GM12878 (cell line): ENCODE results near the gene FANCF. TPM values are rescaled to one million over a fixed set of nuclear protein-coding genes. Genes with fewer than 3 reads are reported as not detected.

Experiments
- ATAC-seq: fragments of 200-7000 bp; cut with Tn5 transposase; 3 replicates; pipeline ENCODE4 v1.9.1; 2020; ENCODE audit warnings: mild to moderate bottlenecking, moderate library complexity
- BruUV-seq: library from RNA; stranded (reverse); fragments of 400-500 nt; replicated peaks from 2 replicates; lab custom pipeline; 2021; lab: Mats Ljungman, UMichigan
- CTCF ChIA-PET: fragments of 300-600 bp; sonication (Branson Sonifier 250); formaldehyde crosslinking; extraction: SDS; loops from one replicate; lab custom pipeline; 2021; ENCODE audit warnings: inconsistent platforms; lab: Yijun Ruan, JAX
- POLR2A ChIA-PET: fragments of 350-600 bp; formaldehyde crosslinking; extraction: SDS; loops from one replicate; lab custom pipeline; 2021; ENCODE audit warnings: inconsistent platforms; lab: Charles Lee
- RAD21 ChIA-PET: fragments of 300-600 bp; sonication (Branson Sonifier 250); formaldehyde crosslinking; loops from one replicate; lab custom pipeline; 2023; ENCODE audit warnings: antibody characterized with exemption; ENCODE audit not compliant: unreplicated experiment; lab: Charles Lee
- SMC1A ChIA-PET: fragments of 300-600 bp; sonication (Branson Sonifier 250); formaldehyde crosslinking; loops from one replicate; lab custom pipeline; 2023; ENCODE audit not compliant: unreplicated experiment, uncharacterized antibody; lab: Charles Lee
- DNase-seq: peaks from one replicate; pipeline ENCODE4 v3.0.0-alpha.2; 2011; ENCODE audit warnings: low read depth, low spot score
- FAIRE-seq: peaks from 3 replicates; lab custom pipeline; 2011; peaks lifted over from hg19 to GRCh38; lab: Jason Lieb, UNC
- H2AFZ ChIP-seq: 2 replicates; pipeline ENCODE4 v1.6.0; 2011; ENCODE audit warnings: low read depth, low read length, control low read depth; ENCODE audit not compliant: control insufficient read depth
- H3K27ac ChIP-seq: 2 replicates; pipeline ENCODE4 v1.5.1; 2011; ENCODE audit warnings: control low read depth; ENCODE audit not compliant: control insufficient read depth, insufficient read depth
- H3K27me3 ChIP-seq, 2 experiments: replicated peaks in 1 of 2; 2 replicates each; pipeline versions ENCODE4 v1.6.0 to v1.6.1; 2011; ENCODE audit warnings: low read length in 1 of 2; ENCODE audit not compliant: control insufficient read depth in 2 of 2, insufficient read depth in 2 of 2
- H3K36me3 ChIP-seq, 2 experiments: 2 replicates each; pipeline ENCODE4 v1.5.1; 2011; ENCODE audit warnings: low read length in 1 of 2; ENCODE audit not compliant: control insufficient read depth in 2 of 2, insufficient read depth in 2 of 2
- H3K4me1 ChIP-seq: 2 replicates; pipeline ENCODE4 v1.6.1; 2011; ENCODE audit warnings: mild to moderate bottlenecking, low read length, moderate library complexity, mixed read lengths; ENCODE audit not compliant: control insufficient read depth, insufficient read depth
- H3K4me2 ChIP-seq: 2 replicates; pipeline ENCODE4 v1.6.0; 2011; ENCODE audit warnings: control low read depth; ENCODE audit not compliant: control insufficient read depth, insufficient read depth
- H3K4me3 ChIP-seq: fragments of 200-600 bp; sonication (generic); 2 replicates; pipeline ENCODE4 v1.5.1; 2016
- H3K79me2 ChIP-seq: 2 replicates; pipeline ENCODE4 v1.6.0; 2011; ENCODE audit warnings: low read length; ENCODE audit not compliant: control insufficient read depth, insufficient read depth
- H3K9ac ChIP-seq: 2 replicates; pipeline ENCODE4 v1.8.0; 2011; ENCODE audit warnings: low read length, control low read depth, mixed read lengths; ENCODE audit not compliant: control insufficient read depth, insufficient read depth
- H3K9me3 ChIP-seq: replicated peaks from 3 replicates; pipeline ENCODE4 v1.5.1; 2011; ENCODE audit warnings: mild to moderate bottlenecking, low read length; ENCODE audit not compliant: control insufficient read depth, insufficient read depth
- H4K20me1 ChIP-seq: 2 replicates; pipeline ENCODE4 v1.6.0; 2011; ENCODE audit not compliant: control insufficient read depth, insufficient read depth
- CHD4 ChIP-seq: fragments of 200-600 bp; sonication (generic); IDR thresholded peaks from 2 replicates; pipeline ENCODE4 v1.6.1; 2016; ENCODE audit warnings: mild to moderate bottlenecking
- CTCF ChIP-seq, 3 experiments: IDR thresholded peaks in 2 of 3; conservative IDR thresholded peaks in 1 of 3; 2 replicates each; pipeline ENCODE4 v1.5.1; 2011; ENCODE audit warnings: low read depth in 3 of 3, low read length in 3 of 3, mild to moderate bottlenecking in 3 of 3, control low read depth in 2 of 3, moderate library complexity in 2 of 3, inconsistent platforms in 1 of 3, mixed read lengths in 1 of 3; ENCODE audit not compliant: control insufficient read depth in 2 of 3, insufficient read depth in 1 of 3; ENCODE audit errors: extremely low read depth in 1 of 3
- ESRRA ChIP-seq: IDR thresholded peaks from 2 replicates; pipeline ENCODE4 v1.6.1; 2012; ENCODE audit warnings: mild to moderate bottlenecking, low read length, improper control_type of control experiment
- KDM1A ChIP-seq: fragments of 200-600 bp; sonication (generic); IDR thresholded peaks from 2 replicates; pipeline ENCODE4 v1.6.1; 2016; ENCODE audit warnings: borderline replicate concordance
- MEF2B ChIP-seq: fragments of 450-650 bp; IDR thresholded peaks from 2 replicates; pipeline ENCODE4 v1.6.1; 2018; ENCODE audit warnings: mild to moderate bottlenecking, moderate library complexity; ENCODE audit not compliant: partially characterized antibody, poor library complexity, severe bottlenecking
- NFIC ChIP-seq: IDR thresholded peaks from 2 replicates; pipeline ENCODE4 v1.6.1; 2012; ENCODE audit warnings: low read depth, mild to moderate bottlenecking, inconsistent platforms, low read length, moderate library complexity
- NKRF ChIP-seq: fragments of 450-650 bp; conservative IDR thresholded peaks from 2 replicates; pipeline ENCODE4 v1.6.1; 2017; ENCODE audit warnings: mild to moderate bottlenecking, moderate library complexity
- NR2C2 ChIP-seq: IDR thresholded peaks from 2 replicates; pipeline ENCODE4 v1.6.1; 2011; ENCODE audit warnings: borderline replicate concordance, low read depth; ENCODE audit not compliant: control insufficient read depth, insufficient read length
- PAX5 ChIP-seq: IDR thresholded peaks from 2 replicates; pipeline ENCODE4 v1.6.1; 2011; ENCODE audit warnings: low read depth, low read length, borderline replicate concordance
- POLR2AphosphoS2 ChIP-seq: IDR thresholded peaks from 2 replicates; pipeline ENCODE4 v1.6.1; 2011; ENCODE audit warnings: low read depth, mild to moderate bottlenecking, low read length, improper control_type of control experiment, moderate library complexity
- PRDM15 ChIP-seq: fragments of 450-650 bp; formaldehyde crosslinking; IDR thresholded peaks from 2 replicates; pipeline ENCODE4 v1.4.0; 2020; ENCODE audit warnings: mild to moderate bottlenecking, moderate library complexity
- SIX5 ChIP-seq: IDR thresholded peaks from 2 replicates; pipeline ENCODE4 v1.6.1; 2011; ENCODE audit warnings: mild to moderate bottlenecking, low read depth, low read length, moderate library complexity; ENCODE audit not compliant: severe bottlenecking
- SMAD1 ChIP-seq: fragments of 450-650 bp; IDR thresholded peaks from 2 replicates; pipeline ENCODE4 v1.6.1; 2018; ENCODE audit warnings: mild to moderate bottlenecking, low read depth; ENCODE audit not compliant: partially characterized antibody
- SREBF1 ChIP-seq: IDR thresholded peaks from 2 replicates; pipeline ENCODE4 v1.6.1; 2012; ENCODE audit warnings: mild to moderate bottlenecking, low read length
- ZBTB33 ChIP-seq: fragments of 450-650 bp; IDR thresholded peaks from 2 replicates; pipeline ENCODE4 v1.6.1; 2017; ENCODE audit warnings: mild to moderate bottlenecking
- whole genome bisulfite sequencing: methylation state at CpG from one replicate; pipeline ENCODE4 v1.1.6; 2016; ENCODE audit warnings: low lambda C conversion rate; ENCODE audit not compliant: insufficient replicate concordance, insufficient coverage; ENCODE audit errors: missing lambda C conversion rate; 5-methylcytosine and 5-hydroxymethylcytosine counted together
- in situ Hi-C: fragments of 300-500 bp; cut with MboI; formaldehyde crosslinking; loops from 9 replicates; pipeline ENCODE4 v1.14.3; 2018; ENCODE audit warnings: mixed read lengths
- intact Hi-C: fragments of 100-400 bp; cut with micrococcal nuclease; formaldehyde crosslinking; loops from one replicate; pipeline ENCODE4 v1.14.2; 2022; ENCODE audit not compliant: unreplicated experiment
- polyA plus RNA-seq, 11 experiments: library from polyadenylated mRNA; depleted of rRNA in 4 of 11; unstranded in 6 of 11; stranded (reverse) in 5 of 11; fragments of >200 nt; fragmentation: Nextera tagmentation in 4 of 11; fragmentation: Illumina TruSeq in 1 of 11; extraction: Ambion mirVana in 4 of 11; extraction: Trizol in 1 of 11; gene quantifications; 1 replicate in 1 of 11; 2 replicates in 10 of 11; pipeline versions ENCODE4 v1.2.1 to v1.2.3, GENCODE V29; 2011 to 2016; ENCODE audit warnings: inconsistent platforms in 2 of 11, missing spikeins in 2 of 11, low read depth in 1 of 11
- total RNA-seq, 4 experiments: library from RNA; depleted of rRNA in 3 of 4; stranded (reverse); fragments of >200 nt in 3 of 4; fragmentation: Illumina TruSeq in 1 of 4; extraction: Trizol in 1 of 4; gene quantifications; 2 replicates each; pipeline versions ENCODE4 v1.2.1 to v1.2.3, GENCODE V29; 2013 to 2021

Gene FANCF
- total and polyA plus RNA-seq, 10 of the 15 experiments (the other 5 are each of a cell fraction or from before 2014, with no cell fraction given): 1.6 to 19.9 (median 12.2) TPM

GRCh38 chr11:22659783-22660182 is 34.2 kb upstream of the FANCF start:
- in situ Hi-C loops: no loop called here
- no peaks in the 10 kb centered on the region for H4K20me1 ChIP-seq
- no peak overlapping the region for H2AFZ ChIP-seq
- no peaks in the 10 kb centered on the region for H3K27me3 ChIP-seq
- no peaks in the 10 kb centered on the region for H3K9me3 ChIP-seq
- H3K9ac ChIP-seq: no peak overlapping the region
- no peak overlapping the region for H3K27ac ChIP-seq
- ChIA-PET RAD21 (no interaction called here), CTCF (interaction anchor here (0.5 to 2.1 kb wide), 5 partner anchors 10 to 170 kb away, joined by 3 to 10 read pairs (median 6); partner anchors contain the start of gene SVIP), POLR2A (interaction anchor here (1.0 kb wide), 1 partner anchor 71 kb away, joined by 3 read pairs; no protein-coding TSS in a partner anchor), SMC1A (interaction anchor here (0.8 to 1.3 kb wide), 4 partner anchors 8 to 112 kb away, joined by 3 to 4 read pairs (median 3); no protein-coding TSS in a partner anchor)
- intact Hi-C loops: no loop called here
- ATAC-seq (no peak), FAIRE-seq (no peak), DNase-seq (no peak)
- no peak overlapping the region for H3K4me3 ChIP-seq
- H3K4me1 ChIP-seq: peaks cover 6% of the 10 kb centered on the region
- WGBS: 95% methylated on average over 1 of the region's 1 CpG
- no TSS peak for BruUV-seq
- H3K4me2 ChIP-seq: no peak overlapping the region
- no peaks in the 10 kb centered on the region for H3K79me2 ChIP-seq
- H3K36me3 ChIP-seq: no peaks in the 10 kb centered on the region
- TF ChIP-seq ZBTB33 (no peak), SIX5 (no peak), POLR2AphosphoS2 (no peak), KDM1A (no peak), PAX5 (no peak), SMAD1 (no peak), MEF2B (no peak), PRDM15 (CRISPR knock-in tag) (no peak), CHD4 (no peak), NKRF (no peak), ESRRA (no peak), SREBF1 (no peak), NR2C2 (no peak), NFIC (no peak), CTCF (IDR thresholded peaks at IDR 0.05 in 2 of 3, conservative IDR thresholded peaks at IDR 0.05 in 1 of 3; ENCODE audit: control insufficient read depth in 2 of 3, extremely low read depth in 1 of 3, insufficient read depth in 1 of 3, low read depth in 3 of 3, low read length in 3 of 3) (no peak)
